ENCODE data around the gene GAS6. TPM values are rescaled to one million over a fixed set of nuclear protein-coding genes. Genes with fewer than 3 reads are reported as not detected.

The GAS6 gene
- total and polyA plus RNA-seq, 2 donors (not counting 1 experiment from before 2014, with no cell fraction given) = 227 to 301 TPM

GRCh38 chr13:113786262-113786841, 77.5 kb downstream of the GAS6 start:
- Histone ChIP-seq H4K20me1 (ENCODE audit: control insufficient read depth, extremely low read depth, insufficient read depth, low read length) (no peaks in the 10 kb centered on the region), H2AFZ (ENCODE audit: low read length) (no peak overlapping the region), H3K4me2 (ENCODE audit: extremely low read depth, insufficient read depth, low read length) (no peak overlapping the region), H3K4me3 (replicated peaks in 1 of 4; ENCODE audit: control extremely low read depth in 1 of 4, insufficient read depth in 1 of 4, low read depth in 3 of 4, low read length in 4 of 4) (no peak overlapping the region), H3K9ac (ENCODE audit: insufficient read depth, low read length) (no peak overlapping the region), H3K27me3 (ENCODE audit: control insufficient read depth, insufficient read depth, low read length) (no peaks in the 10 kb centered on the region), H3K36me3 (ENCODE audit: control insufficient read depth, insufficient read depth, low read length) (no peaks in the 10 kb centered on the region), H3K27ac (ENCODE audit: insufficient read depth, low read length) (no peak overlapping the region), H3K9me3 (ENCODE audit: control insufficient read depth, insufficient read depth, low read depth, low read length) (peaks cover 2% of the 10 kb centered on the region), H3K79me2 (ENCODE audit: control insufficient read depth, insufficient read depth, low read length) (no peaks in the 10 kb centered on the region), H3K4me1 (ENCODE audit: control insufficient read depth, extremely low read depth, insufficient read depth, low read length) (peaks cover 4% of the 10 kb centered on the region)
- TF ChIP-seq CTCF (conservative IDR thresholded peaks at IDR 0.05 in 1 of 2, IDR thresholded peaks at IDR 0.05 in 1 of 2; ENCODE audit: low read depth in 1 of 2, low read length in 2 of 2) (no peak), EZH2 (IDR thresholded peaks at IDR 0.05; ENCODE audit: low read length, missing control alignments) (no peak)
- DNase-seq (ENCODE audit: low read depth in 2 of 2) = peak; percentile 53 to 74

GRCh38 chr13:113785051-113786010, 78.5 kb downstream of the GAS6 start:
- peaks cover 2% of the 10 kb centered on the region for H3K9me3 ChIP-seq (ENCODE audit: control insufficient read depth, insufficient read depth, low read depth, low read length)
- H4K20me1 ChIP-seq (ENCODE audit: control insufficient read depth, extremely low read depth, insufficient read depth, low read length) = no peaks in the 10 kb centered on the region
- no peak overlapping the region for H3K9ac ChIP-seq (ENCODE audit: insufficient read depth, low read length)
- H2AFZ ChIP-seq (ENCODE audit: low read length) = no peak overlapping the region
- H3K27ac ChIP-seq (ENCODE audit: insufficient read depth, low read length) = no peak overlapping the region
- peaks cover 4% of the 10 kb centered on the region for H3K4me1 ChIP-seq (ENCODE audit: control insufficient read depth, extremely low read depth, insufficient read depth, low read length)
- no peak overlapping the region for H3K4me3 ChIP-seq (replicated peaks in 1 of 4; ENCODE audit: control extremely low read depth in 1 of 4, insufficient read depth in 1 of 4, low read depth in 3 of 4, low read length in 4 of 4)
- no peaks in the 10 kb centered on the region for H3K27me3 ChIP-seq (ENCODE audit: control insufficient read depth, insufficient read depth, low read length)
- no peak overlapping the region for H3K4me2 ChIP-seq (ENCODE audit: extremely low read depth, insufficient read depth, low read length)
- DNase-seq (ENCODE audit: low read depth in 2 of 2) = peak; percentile 72 to 77
- no peaks in the 10 kb centered on the region for H3K79me2 ChIP-seq (ENCODE audit: control insufficient read depth, insufficient read depth, low read length)
- no peaks in the 10 kb centered on the region for H3K36me3 ChIP-seq (ENCODE audit: control insufficient read depth, insufficient read depth, low read length)
- no peak for TF ChIP-seq EZH2 (IDR thresholded peaks at IDR 0.05; ENCODE audit: low read length, missing control alignments)
- TF ChIP-seq CTCF (conservative IDR thresholded peaks at IDR 0.05 in 1 of 2, IDR thresholded peaks at IDR 0.05 in 1 of 2; ENCODE audit: low read depth in 1 of 2, low read length in 2 of 2) = no peak

GRCh38 chr13:113784645-113785024, 79.2 kb downstream of the GAS6 start:
- DNase-seq (ENCODE audit: low read depth in 2 of 2) = no peak
- TF ChIP-seq EZH2 (IDR thresholded peaks at IDR 0.05; ENCODE audit: low read length, missing control alignments) (no peak), CTCF (conservative IDR thresholded peaks at IDR 0.05 in 1 of 2, IDR thresholded peaks at IDR 0.05 in 1 of 2; ENCODE audit: low read depth in 1 of 2, low read length in 2 of 2) (no peak)
- Histone ChIP-seq H3K4me3 (replicated peaks in 1 of 4; ENCODE audit: control extremely low read depth in 1 of 4, insufficient read depth in 1 of 4, low read depth in 3 of 4, low read length in 4 of 4) (no peak overlapping the region), H3K36me3 (ENCODE audit: control insufficient read depth, insufficient read depth, low read length) (no peaks in the 10 kb centered on the region), H3K4me2 (ENCODE audit: extremely low read depth, insufficient read depth, low read length) (no peak overlapping the region), H4K20me1 (ENCODE audit: control insufficient read depth, extremely low read depth, insufficient read depth, low read length) (no peaks in the 10 kb centered on the region), H3K9ac (ENCODE audit: insufficient read depth, low read length) (no peak overlapping the region), H3K27me3 (ENCODE audit: control insufficient read depth, insufficient read depth, low read length) (no peaks in the 10 kb centered on the region), H3K9me3 (ENCODE audit: control insufficient read depth, insufficient read depth, low read depth, low read length) (peaks cover 2% of the 10 kb centered on the region), H2AFZ (ENCODE audit: low read length) (no peak overlapping the region), H3K4me1 (ENCODE audit: control insufficient read depth, extremely low read depth, insufficient read depth, low read length) (peaks cover 4% of the 10 kb centered on the region), H3K27ac (ENCODE audit: insufficient read depth, low read length) (no peak overlapping the region), H3K79me2 (ENCODE audit: control insufficient read depth, insufficient read depth, low read length) (no peaks in the 10 kb centered on the region)
